SIG-M5 treated with dmso at 0.1 percent for 504 hours (cell line): ENCODE results near the gene MDH1B.
"Not testable (repeated sequence)": the region's sequence is repeated elsewhere in the genome, so short reads cannot be mapped to it uniquely, and the experiment has no call there.

Experiments used
- DNase-seq: peaks from one replicate; lab custom pipeline; 2025; ENCODE audit not compliant: unreplicated experiment; lab: John Stamatoyannopoulos, UW

Gene MDH1B

DNA sequence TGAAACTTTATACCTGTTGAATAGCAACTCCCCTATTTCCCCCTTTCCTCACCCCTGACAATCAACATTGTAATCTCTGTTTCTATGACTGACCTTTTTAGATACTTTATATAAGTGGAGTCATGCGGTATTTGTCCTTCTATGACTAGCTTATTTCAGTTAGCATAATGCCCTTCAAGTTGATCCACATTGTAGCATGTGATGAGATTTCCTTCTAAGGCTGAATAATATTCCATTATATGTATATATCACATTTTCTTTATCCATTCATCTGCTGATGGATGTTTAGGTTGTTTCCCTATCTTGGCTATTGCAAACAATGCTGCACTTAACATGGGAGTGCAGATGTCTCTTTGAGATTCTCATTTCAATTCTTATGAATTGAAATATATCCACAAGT lies 9.7 kb upstream of the MDH1B start:
- no peak for DNase-seq

DNA sequence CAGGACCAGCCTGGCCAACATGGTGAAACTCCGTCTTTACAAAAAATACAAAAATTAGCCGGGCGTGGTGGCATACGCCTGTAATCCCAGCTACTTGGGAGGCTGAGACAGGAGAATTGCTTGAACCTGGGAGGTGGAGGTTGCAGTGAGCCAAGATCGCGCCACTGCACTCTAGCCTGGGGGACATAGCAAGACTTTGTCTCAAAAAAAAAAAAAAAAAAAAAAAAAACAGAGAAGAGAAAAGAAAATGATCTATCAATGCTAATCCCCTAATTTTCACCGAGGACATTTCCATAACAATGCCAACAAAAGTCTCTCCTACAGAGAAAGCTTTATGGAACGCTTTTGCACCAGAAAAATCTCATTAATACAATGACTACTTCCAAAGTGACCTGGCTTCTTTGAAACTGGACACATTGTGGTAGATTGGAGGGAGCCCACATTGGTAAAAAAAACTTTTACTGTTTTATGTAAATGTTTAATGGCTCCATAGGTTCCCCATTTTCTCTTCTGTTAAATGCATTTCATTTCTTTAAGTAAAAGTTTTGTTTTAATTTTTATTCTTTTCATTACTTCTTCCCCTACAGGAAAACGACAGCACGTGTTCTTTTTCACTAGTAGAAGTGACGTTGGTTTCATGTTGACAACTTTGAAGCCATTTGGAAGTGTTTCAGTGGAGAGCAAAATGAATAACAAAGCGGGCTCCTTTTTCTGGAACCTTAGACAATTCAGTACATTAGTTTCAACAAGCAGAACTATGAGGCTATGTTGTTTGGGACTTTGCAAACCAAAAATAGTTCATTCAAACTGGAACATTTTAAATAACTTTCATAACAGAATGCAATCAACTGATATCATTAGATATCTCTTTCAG lies 1.2 kb upstream of the MDH1B start:
- no peak for DNase-seq

DNA sequence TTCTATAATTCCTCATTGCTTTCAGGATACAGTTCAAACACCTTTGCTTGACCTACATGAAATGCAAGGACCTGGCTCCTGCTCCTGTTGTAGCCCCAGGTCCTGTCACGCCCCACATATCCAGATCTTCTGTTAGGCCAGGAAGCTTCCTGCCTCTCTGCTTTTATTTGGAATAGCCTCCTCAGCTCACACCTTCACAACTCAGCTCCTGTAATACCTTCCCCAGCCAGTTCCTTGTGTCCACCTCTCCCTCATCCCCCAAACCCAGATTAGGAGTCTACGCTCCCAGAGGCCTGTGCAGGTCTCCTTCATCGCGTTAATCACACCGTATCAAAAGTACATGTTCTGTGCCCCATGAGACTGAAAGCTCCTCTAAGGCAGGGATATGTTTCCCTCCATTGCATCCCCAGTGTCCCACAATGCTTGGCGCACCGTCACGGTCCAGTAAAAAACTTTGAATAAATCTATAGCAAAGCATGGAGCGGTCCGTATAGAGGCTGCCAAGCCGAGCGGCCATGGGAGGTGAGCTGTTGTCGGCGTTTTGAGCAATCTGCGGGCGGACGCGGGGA lies 371 bp downstream of the MDH1B start:
- DNase-seq: peak; percentile 56

- DNase-seq: no peak
These were observed 8.3 kb downstream of the MDH1B start for GRCh38 chr2:206756816-206757215.

GRCh38 chr2:206740800-206741199 lies 24.3 kb downstream of the MDH1B start:
- DNase-seq: no peak

DNA sequence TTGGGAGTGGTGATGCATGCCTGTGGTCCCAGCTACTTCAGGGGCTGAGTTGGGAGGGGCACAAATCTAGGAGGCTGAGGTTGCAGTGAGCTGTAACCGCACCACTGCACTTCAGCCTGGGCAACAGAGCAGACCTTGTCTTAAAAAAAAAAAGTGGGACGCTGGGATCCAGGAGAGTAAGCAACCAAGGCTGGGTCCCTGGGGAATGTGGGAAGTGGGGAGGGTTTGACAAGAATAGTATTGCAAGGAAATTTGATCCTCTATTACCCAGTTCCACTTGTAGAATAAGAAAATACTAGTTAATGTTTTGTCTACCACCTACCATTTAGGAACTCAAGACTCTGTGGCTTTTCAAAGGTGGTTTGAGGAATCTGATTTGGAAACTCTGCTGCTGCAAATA lies 25.9 kb downstream of the MDH1B start:
- no peak for DNase-seq

DNA sequence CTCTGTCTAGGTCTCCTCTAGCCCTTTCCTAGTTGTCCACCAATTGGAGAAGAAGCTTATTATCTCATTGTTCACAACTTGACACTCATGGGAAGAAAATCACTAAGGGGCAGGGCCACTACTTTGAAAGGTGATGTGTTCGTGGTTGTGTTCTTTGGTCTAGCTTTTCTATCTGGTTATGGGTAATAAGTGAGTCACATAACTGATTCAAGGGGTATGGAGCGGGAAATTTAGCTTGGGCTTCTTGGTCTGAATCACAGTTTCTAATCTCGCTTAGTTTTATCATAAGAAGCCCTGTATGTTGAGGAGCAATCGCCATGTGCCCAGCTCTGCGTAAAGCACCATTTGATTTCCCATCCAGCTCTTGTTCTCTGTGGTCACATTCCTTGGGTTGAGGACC lies 28.2 kb downstream of the MDH1B start:
- DNase-seq: no peak

DNA sequence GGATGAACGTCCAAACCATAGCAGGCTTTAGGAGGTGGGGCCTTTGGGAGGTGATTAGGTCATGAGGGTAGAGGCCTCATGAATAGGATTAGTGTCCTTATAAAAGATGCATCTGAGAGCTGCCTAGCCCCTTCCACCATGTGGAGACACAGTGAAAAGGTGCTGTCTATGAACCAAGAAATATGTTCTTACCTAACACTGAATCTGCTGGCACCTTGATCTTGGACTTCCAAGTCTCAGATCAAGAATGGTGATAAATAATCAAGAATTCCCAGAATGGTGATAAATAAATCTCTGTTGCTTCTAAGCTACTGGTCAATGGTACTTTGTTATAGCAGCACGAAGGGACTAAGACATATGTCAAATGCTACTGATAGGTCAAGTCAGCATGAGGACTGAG lies 31.8 kb downstream of the MDH1B start:
- no peak for DNase-seq

- peak; percentile 3 for DNase-seq
These were observed 36.6 kb downstream of the MDH1B start for GRCh38 chr2:206728277-206729199.

- no peak for DNase-seq
These were observed 37.8 kb downstream of the MDH1B start for GRCh38 chr2:206727287-206727686.

DNA sequence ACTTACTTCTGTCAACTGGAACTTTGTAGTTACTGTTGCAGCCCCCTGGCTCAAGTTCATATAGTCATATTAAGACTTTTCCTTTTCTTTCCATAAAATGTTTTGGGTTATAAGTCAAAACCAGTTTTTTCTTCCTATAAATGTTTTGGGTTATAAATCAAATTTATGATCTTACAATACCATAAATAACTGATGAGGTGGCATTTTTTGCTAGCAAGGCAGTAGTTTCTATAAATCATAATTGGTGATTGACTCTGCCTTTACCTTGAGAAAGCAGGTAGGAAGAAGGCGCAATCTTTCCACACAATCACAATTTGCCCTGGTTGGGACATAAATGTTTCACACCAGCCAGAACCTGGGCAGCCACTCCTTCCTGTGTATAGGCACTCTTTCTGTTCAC lies 41.8 kb downstream of the MDH1B start:
- DNase-seq: no peak

- DNase-seq: no peak
These were observed 43.7 kb downstream of the MDH1B start for GRCh38 chr2:206721256-206721920.

DNA sequence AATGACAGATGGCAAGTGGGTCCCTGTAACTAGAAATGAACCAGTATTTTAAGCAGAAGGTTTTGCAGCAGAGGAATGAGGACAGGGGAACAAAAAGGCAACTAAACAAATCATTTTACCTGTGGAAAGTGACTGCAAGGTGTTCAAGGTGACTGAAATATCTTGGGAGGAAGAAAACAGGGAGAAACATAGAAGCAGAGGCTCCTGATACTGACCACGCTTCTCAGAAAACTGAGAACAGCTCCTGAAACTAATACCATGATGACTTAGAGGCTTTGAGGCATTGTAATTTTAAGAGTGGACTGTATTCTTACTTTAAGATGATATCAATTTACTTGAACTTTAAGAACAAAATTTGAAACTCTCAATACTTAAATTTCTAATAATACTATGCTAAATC lies 46.8 kb downstream of the MDH1B start, which contains the start of gene DYTN:
Gene DYTN (minus strand): TSS at position 101 of the 400 bp plus-strand sequence. CDS start 117 bp downstream, outside the sequence.
- no peak for DNase-seq

DNA sequence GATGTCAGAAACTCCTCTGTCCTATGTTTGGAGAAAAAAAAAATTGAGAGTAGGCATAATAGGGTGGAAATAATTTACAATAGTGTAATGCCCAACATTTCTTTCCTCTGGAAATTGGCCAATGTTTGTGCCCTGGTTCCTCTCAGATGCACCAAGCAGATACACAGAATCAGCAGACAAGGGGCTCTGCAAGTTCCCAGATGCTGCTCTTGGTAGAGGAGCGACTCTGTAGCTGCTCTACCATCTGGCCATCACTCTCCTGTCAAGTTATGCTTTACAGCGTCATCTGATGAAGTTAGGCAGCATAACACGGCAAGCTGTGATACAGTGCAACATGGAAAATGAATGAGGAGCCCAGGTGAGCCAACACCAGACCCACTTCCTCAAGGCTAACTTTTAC lies 48.5 kb downstream of the MDH1B start:
- no peak for DNase-seq

DNA sequence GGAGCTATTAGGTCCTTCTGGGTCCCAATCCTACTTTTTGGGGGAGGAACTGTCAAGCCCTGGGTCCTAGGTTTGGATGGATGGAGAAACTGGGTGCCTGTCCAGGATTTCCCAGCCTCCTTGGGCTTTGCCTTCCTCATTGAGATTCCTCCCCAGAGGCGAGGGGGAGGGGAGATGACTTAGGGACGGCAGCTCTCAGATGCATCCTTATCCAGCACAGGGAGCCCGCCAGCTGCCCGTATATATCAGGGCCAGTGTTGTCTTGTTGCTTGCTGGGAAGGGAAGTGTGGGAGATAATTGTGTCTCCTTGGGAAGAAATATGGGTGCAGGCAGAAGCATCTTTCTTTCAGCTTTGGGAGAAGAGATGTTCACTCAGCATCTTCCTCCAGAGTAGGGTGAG lies 49.9 kb downstream of the MDH1B start:
- DNase-seq: not testable (repeated sequence)

DNA sequence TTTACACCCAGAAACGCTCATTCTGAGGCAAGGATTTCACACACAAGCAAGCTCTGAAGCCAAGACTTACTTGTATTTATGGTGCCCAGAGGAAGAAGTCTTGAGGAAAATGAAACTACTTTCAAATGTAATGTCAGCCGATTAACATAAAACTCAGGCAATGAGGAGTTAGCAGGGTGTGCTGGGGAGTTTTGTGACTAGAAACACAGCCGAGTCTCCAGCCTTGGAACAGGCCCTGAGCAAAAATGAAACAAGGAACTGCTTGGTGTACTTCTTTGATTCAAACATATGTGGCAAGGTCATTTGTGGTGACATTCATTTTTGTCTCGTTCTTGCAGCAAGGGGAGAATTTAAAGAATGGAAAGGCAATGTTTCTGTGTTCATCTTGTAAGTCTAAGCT lies 51.4 kb downstream of the MDH1B start:
- peak; percentile 76 for DNase-seq

GRCh38 chr2:206708286-206708685 lies 56.8 kb downstream of the MDH1B start:
- DNase-seq: no peak

DNA sequence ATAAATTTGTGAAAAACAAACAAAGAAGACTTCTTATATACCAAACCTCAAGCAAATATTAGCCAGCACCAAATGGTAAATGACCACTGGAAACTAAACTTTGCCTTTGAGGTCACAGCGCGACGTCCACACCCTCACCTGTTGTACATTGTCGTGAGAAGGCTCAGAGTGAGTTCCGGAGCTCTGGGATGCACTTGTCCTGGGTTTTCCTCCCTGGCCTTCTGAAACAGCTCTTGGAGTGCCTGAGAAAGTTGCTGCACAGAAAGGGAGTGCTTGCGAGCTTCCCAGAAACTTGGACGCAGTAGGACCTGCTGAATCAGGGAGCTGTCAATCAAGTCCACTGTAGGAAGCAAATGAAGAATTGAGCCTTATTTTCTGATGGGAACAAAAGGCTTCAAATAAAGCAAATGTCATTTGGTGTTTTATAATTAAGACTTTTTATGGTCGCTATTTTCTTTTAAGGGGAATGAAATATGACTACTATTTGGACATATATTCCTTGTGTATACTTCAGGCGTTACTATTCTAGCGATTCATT lies 57.9 kb downstream of the MDH1B start:
- DNase-seq: no peak

- no peak for DNase-seq
These were observed 63.0 kb downstream of the MDH1B start for GRCh38 chr2:206701952-206702605.

DNA sequence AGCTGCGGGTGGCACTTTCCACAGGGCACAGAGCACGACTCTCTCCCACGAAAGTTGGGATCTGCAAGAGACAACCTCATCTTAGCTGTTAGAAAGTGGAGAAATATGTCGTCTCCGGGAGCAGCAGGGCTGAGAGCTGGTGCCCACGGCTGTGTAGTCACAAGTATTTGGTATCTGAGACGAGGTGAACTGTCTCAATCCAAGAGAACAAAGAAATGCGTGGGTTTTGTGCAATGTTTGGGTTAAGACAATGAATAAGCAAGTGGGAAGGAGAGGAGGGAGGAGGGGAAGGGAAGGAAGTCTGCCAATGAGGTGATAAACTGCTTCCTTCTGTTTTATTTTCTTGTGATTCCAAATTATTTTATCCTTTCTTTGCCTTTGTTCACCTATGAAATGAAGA lies 65.0 kb downstream of the MDH1B start:
- DNase-seq: no peak
